ENCODE measurements around the gene RXRB. TPM values are rescaled to one million over a fixed set of nuclear protein-coding genes. Genes with fewer than 3 reads are reported as not detected.

Gene RXRB
- total and polyA plus RNA-seq, 2 donors (not counting 1 experiment from before 2014, with no cell fraction given): 25.9 to 34.0 TPM

DNA sequence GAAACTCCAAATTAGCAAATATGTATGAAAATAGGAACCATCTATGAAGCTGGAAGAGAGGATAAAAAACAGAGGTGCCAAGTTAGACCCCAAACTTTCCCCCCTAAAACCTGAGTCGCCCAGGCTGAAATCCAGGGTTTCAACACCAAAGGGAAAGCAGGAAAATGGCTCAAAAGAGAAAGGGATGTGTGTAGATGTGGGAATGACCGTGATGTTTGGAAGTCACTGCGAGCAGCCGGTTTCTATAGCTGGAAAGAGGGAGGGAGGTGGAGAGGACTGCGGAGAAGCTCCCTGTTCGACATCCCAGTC lies 12.3 kb upstream of the RXRB start:
- peak overlapping the region; percentile 36 for H3K9ac ChIP-seq (ENCODE audit: insufficient read depth, low read length)
- peaks cover 5% of the 10 kb centered on the region for H3K4me1 ChIP-seq (ENCODE audit: control insufficient read depth, extremely low read depth, insufficient read depth, low read length)
- H3K27ac ChIP-seq (ENCODE audit: insufficient read depth, low read length): no peak overlapping the region
- H2AFZ ChIP-seq (ENCODE audit: low read length): no peak overlapping the region
- TF ChIP-seq, protein P1, sequence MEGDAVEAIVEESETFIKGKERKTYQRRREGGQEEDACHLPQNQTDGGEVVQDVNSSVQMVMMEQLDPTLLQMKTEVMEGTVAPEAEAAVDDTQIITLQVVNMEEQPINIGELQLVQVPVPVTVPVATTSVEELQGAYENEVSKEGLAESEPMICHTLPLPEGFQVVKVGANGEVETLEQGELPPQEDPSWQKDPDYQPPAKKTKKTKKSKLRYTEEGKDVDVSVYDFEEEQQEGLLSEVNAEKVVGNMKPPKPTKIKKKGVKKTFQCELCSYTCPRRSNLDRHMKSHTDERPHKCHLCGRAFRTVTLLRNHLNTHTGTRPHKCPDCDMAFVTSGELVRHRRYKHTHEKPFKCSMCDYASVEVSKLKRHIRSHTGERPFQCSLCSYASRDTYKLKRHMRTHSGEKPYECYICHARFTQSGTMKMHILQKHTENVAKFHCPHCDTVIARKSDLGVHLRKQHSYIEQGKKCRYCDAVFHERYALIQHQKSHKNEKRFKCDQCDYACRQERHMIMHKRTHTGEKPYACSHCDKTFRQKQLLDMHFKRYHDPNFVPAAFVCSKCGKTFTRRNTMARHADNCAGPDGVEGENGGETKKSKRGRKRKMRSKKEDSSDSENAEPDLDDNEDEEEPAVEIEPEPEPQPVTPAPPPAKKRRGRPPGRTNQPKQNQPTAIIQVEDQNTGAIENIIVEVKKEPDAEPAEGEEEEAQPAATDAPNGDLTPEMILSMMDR (conservative IDR thresholded peaks at IDR 0.05 in 1 of 2, IDR thresholded peaks at IDR 0.05 in 1 of 2; ENCODE audit: low read depth in 1 of 2, low read length in 2 of 2): no peak
- TF ChIP-seq EZH2 (IDR thresholded peaks at IDR 0.05; ENCODE audit: low read length, missing control alignments): no peak
- H3K27me3 ChIP-seq (ENCODE audit: control insufficient read depth, insufficient read depth, low read length): peaks cover 7% of the 10 kb centered on the region
- no peaks in the 10 kb centered on the region for H3K9me3 ChIP-seq (ENCODE audit: control insufficient read depth, insufficient read depth, low read depth, low read length)
- no peaks in the 10 kb centered on the region for H4K20me1 ChIP-seq (ENCODE audit: control insufficient read depth, extremely low read depth, insufficient read depth, low read length)
- H3K36me3 ChIP-seq (ENCODE audit: control insufficient read depth, insufficient read depth, low read length): peaks cover 11% of the 10 kb centered on the region
- H3K79me2 ChIP-seq (ENCODE audit: control insufficient read depth, insufficient read depth, low read length): no peaks in the 10 kb centered on the region
- H3K4me3 ChIP-seq (replicated peaks in 1 of 4; ENCODE audit: control extremely low read depth in 1 of 4, insufficient read depth in 1 of 4, low read depth in 3 of 4, low read length in 4 of 4): peak overlapping the region; percentile 49 to 63 (median 57)
- H3K4me2 ChIP-seq (ENCODE audit: extremely low read depth, insufficient read depth, low read length): peak overlapping the region; percentile 81
- no peak for DNase-seq (ENCODE audit: low read depth in 2 of 2)

DNA sequence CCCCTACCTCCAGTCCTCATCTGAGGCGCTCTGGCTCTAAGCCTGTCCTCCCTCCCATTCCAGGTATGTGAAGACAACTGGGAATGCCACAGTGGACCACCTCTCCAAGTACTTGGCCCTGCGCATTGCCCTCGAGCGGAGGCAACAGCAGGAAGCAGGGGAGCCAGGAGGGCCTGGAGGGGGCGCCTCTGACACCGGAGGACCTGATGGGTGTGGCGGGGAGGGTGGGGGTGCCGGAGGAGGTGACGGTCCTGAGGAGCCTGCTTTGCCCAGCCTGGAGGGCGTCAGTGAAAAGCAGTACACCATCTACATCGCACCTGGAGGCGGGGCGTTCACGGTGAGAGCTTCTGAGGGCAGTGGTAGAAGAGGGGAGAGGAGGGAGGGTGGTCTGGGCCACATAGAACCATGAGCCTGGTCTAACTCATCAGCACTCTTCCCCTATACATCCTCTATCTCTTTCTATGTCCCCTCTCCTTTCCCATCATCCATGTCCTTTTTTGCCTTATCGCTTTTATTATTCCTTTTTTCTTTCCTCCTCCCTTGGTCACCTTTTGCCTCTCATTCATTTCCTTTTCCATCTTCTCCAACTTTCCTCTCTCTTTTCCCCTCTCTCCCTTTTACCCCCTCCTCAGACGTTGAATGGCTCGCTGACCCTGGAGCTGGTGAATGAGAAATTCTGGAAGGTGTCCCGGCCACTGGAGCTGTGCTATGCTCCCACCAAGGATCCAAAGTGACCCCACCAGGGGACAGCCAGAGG lies 11.4 kb upstream of the RXRB start:
- H3K4me1 ChIP-seq (ENCODE audit: control insufficient read depth, extremely low read depth, insufficient read depth, low read length): peaks cover 9% of the 10 kb centered on the region
- no peak overlapping the region for H3K27ac ChIP-seq (ENCODE audit: insufficient read depth, low read length)
- peaks cover 11% of the 10 kb centered on the region for H3K36me3 ChIP-seq (ENCODE audit: control insufficient read depth, insufficient read depth, low read length)
- DNase-seq (ENCODE audit: low read depth in 2 of 2): no peak
- no peak overlapping the region for H2AFZ ChIP-seq (ENCODE audit: low read length)
- H3K4me3 ChIP-seq (replicated peaks in 1 of 4; ENCODE audit: control extremely low read depth in 1 of 4, insufficient read depth in 1 of 4, low read depth in 3 of 4, low read length in 4 of 4): no peak overlapping the region
- no peak overlapping the region for H3K4me2 ChIP-seq (ENCODE audit: extremely low read depth, insufficient read depth, low read length)
- peaks cover 7% of the 10 kb centered on the region for H3K27me3 ChIP-seq (ENCODE audit: control insufficient read depth, insufficient read depth, low read length)
- no peaks in the 10 kb centered on the region for H3K79me2 ChIP-seq (ENCODE audit: control insufficient read depth, insufficient read depth, low read length)
- TF ChIP-seq, protein P1 (conservative IDR thresholded peaks at IDR 0.05 in 1 of 2, IDR thresholded peaks at IDR 0.05 in 1 of 2; ENCODE audit: low read depth in 1 of 2, low read length in 2 of 2): no peak
- TF ChIP-seq EZH2 (IDR thresholded peaks at IDR 0.05; ENCODE audit: low read length, missing control alignments): no peak
- H3K9ac ChIP-seq (ENCODE audit: insufficient read depth, low read length): no peak overlapping the region
- no peaks in the 10 kb centered on the region for H4K20me1 ChIP-seq (ENCODE audit: control insufficient read depth, extremely low read depth, insufficient read depth, low read length)
- no peaks in the 10 kb centered on the region for H3K9me3 ChIP-seq (ENCODE audit: control insufficient read depth, insufficient read depth, low read depth, low read length)

DNA sequence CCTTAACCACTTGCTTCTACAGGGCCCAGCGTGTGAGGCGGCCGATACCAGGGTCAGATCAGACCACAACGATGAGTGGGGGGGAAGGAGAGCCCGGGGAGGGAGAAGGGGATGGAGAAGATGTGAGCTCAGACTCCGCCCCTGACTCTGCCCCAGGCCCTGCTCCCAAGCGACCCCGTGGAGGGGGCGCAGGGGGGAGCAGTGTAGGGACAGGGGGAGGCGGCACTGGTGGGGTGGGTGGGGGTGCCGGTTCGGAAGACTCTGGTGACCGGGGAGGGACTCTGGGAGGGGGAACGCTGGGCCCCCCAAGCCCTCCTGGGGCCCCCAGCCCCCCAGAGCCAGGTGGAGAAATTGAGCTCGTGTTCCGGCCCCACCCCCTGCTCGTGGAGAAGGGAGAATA lies 10.7 kb upstream of the RXRB start:
- H3K4me3 ChIP-seq (replicated peaks in 1 of 4; ENCODE audit: control extremely low read depth in 1 of 4, insufficient read depth in 1 of 4, low read depth in 3 of 4, low read length in 4 of 4): no peak overlapping the region
- no peak overlapping the region for H2AFZ ChIP-seq (ENCODE audit: low read length)
- H3K9ac ChIP-seq (ENCODE audit: insufficient read depth, low read length): no peak overlapping the region
- peaks cover 7% of the 10 kb centered on the region for H3K27me3 ChIP-seq (ENCODE audit: control insufficient read depth, insufficient read depth, low read length)
- peaks cover 16% of the 10 kb centered on the region for H3K4me1 ChIP-seq (ENCODE audit: control insufficient read depth, extremely low read depth, insufficient read depth, low read length)
- no peaks in the 10 kb centered on the region for H4K20me1 ChIP-seq (ENCODE audit: control insufficient read depth, extremely low read depth, insufficient read depth, low read length)
- peaks cover 11% of the 10 kb centered on the region for H3K36me3 ChIP-seq (ENCODE audit: control insufficient read depth, insufficient read depth, low read length)
- no peak for DNase-seq (ENCODE audit: low read depth in 2 of 2)
- H3K27ac ChIP-seq (ENCODE audit: insufficient read depth, low read length): no peak overlapping the region
- no peaks in the 10 kb centered on the region for H3K9me3 ChIP-seq (ENCODE audit: control insufficient read depth, insufficient read depth, low read depth, low read length)
- TF ChIP-seq, protein P1 (conservative IDR thresholded peaks at IDR 0.05 in 1 of 2, IDR thresholded peaks at IDR 0.05 in 1 of 2; ENCODE audit: low read depth in 1 of 2, low read length in 2 of 2): no peak
- TF ChIP-seq EZH2 (IDR thresholded peaks at IDR 0.05; ENCODE audit: low read length, missing control alignments): no peak
- no peak overlapping the region for H3K4me2 ChIP-seq (ENCODE audit: extremely low read depth, insufficient read depth, low read length)
- H3K79me2 ChIP-seq (ENCODE audit: control insufficient read depth, insufficient read depth, low read length): no peaks in the 10 kb centered on the region
